ENCODE data around the gene C1orf167.

- TF ChIP-seq POLR2A (IDR thresholded peaks at IDR 0.05; ENCODE audit: low read depth, low read length), result no peak
- no peak for TF ChIP-seq POLR2AphosphoS5 (IDR thresholded peaks at IDR 0.05; ENCODE audit: low read depth, low read length)
- no peak for TF ChIP-seq TAF1 (IDR thresholded peaks at IDR 0.05; ENCODE audit: low read depth, low read length)
Measured at GRCh38 chr1:11761285-11761684, 708 bp upstream of the C1orf167 start.

Measured in GM12891 (cell line).